Stimulated activated naive CD8-positive, alpha-beta T cell treated with anti-CD3 and anti-CD28 coated beads, Interleukin-15, amount 100 ng/mL, for 72 hours (primary cell): ENCODE data around the gene DMBX1.

Experiments used
- ATAC-seq: fragments of 150-1000 bp; cut with Tn5 transposase; 2 replicates; pipeline ENCODE4 v1.10.0; 2021; ENCODE audit warnings: mild to moderate bottlenecking, moderate library complexity
- DNase-seq, 2 donors: peaks; one replicate each; pipeline ENCODE4 v3.0.0; 2021 to 2022
- H3K27ac Mint-ChIP-seq, 2 donors: one replicate each; pipeline ENCODE4 v1.8.0; 2022; ENCODE audit warnings: mild to moderate bottlenecking in 2 of 2, mixed read lengths in 2 of 2, moderate library complexity in 2 of 2
- H3K27me3 Mint-ChIP-seq: one replicate; pipeline ENCODE4 v1.8.0; 2022; ENCODE audit warnings: mixed read lengths
- H3K4me1 Mint-ChIP-seq: one replicate; pipeline ENCODE4 v1.8.0; 2022; ENCODE audit warnings: mild to moderate bottlenecking, mixed read lengths
- H3K4me3 Mint-ChIP-seq, 2 donors: one replicate each; pipeline ENCODE4 v1.8.0; 2022; ENCODE audit warnings: mild to moderate bottlenecking in 2 of 2, mixed read lengths in 2 of 2, moderate library complexity in 1 of 2
- H3K9me3 Mint-ChIP-seq, 2 donors: one replicate each; pipeline ENCODE4 v1.8.0; 2022; ENCODE audit warnings: mixed read lengths in 2 of 2

Gene DMBX1

GRCh38 chr1:46453449-46453848 is 36.2 kb upstream of the DMBX1 start:
- H3K4me3 Mint-ChIP-seq: no peak overlapping the region
- no peak for ATAC-seq
- peaks cover 83% of the 10 kb centered on the region for H3K27me3 Mint-ChIP-seq
- no peak for DNase-seq
- H3K27ac Mint-ChIP-seq: no peak overlapping the region
- no peaks in the 10 kb centered on the region for H3K9me3 Mint-ChIP-seq
- H3K4me1 Mint-ChIP-seq: peaks cover 5% of the 10 kb centered on the region

- H3K4me1 Mint-ChIP-seq: no peaks in the 10 kb centered on the region
- ATAC-seq (no peak), DNase-seq (no peak)
- peaks cover 83% of the 10 kb centered on the region for H3K27me3 Mint-ChIP-seq
- H3K27ac Mint-ChIP-seq: no peak overlapping the region
- H3K4me3 Mint-ChIP-seq: no peak overlapping the region
- H3K9me3 Mint-ChIP-seq: no peaks in the 10 kb centered on the region
These were observed 33.7 kb upstream of the DMBX1 start for GRCh38 chr1:46455951-46456350.

GRCh38 chr1:46456411-46456963 is 33.1 kb upstream of the DMBX1 start:
- H3K4me1 Mint-ChIP-seq: no peaks in the 10 kb centered on the region
- peaks cover 83% of the 10 kb centered on the region for H3K27me3 Mint-ChIP-seq
- no peak for ATAC-seq
- no peak for DNase-seq
- no peak overlapping the region for H3K4me3 Mint-ChIP-seq
- H3K9me3 Mint-ChIP-seq: no peaks in the 10 kb centered on the region
- H3K27ac Mint-ChIP-seq: no peak overlapping the region

GRCh38 chr1:46457178-46457577 is 32.5 kb upstream of the DMBX1 start:
- Mint-ChIP-seq H3K9me3 (no peaks in the 10 kb centered on the region), H3K4me1 (no peaks in the 10 kb centered on the region)
- ATAC-seq: no peak

GRCh38 chr1:46458190-46458589 is 31.4 kb upstream of the DMBX1 start:
- no peaks in the 10 kb centered on the region for H3K9me3 Mint-ChIP-seq
- no peak for ATAC-seq
- no peak for DNase-seq
- no peak overlapping the region for H3K4me3 Mint-ChIP-seq
- H3K27ac Mint-ChIP-seq: no peak overlapping the region
- peaks cover 83% of the 10 kb centered on the region for H3K27me3 Mint-ChIP-seq
- no peaks in the 10 kb centered on the region for H3K4me1 Mint-ChIP-seq

More at GRCh38 chr1:46457178-46457577, 32.5 kb upstream of the DMBX1 start:
- DNase-seq: no peak
- Mint-ChIP-seq H3K27me3 (peaks cover 83% of the 10 kb centered on the region), H3K27ac (no peak overlapping the region), H3K4me3 (no peak overlapping the region)

- H3K27me3 Mint-ChIP-seq: peaks cover 81% of the 10 kb centered on the region
- H3K9me3 Mint-ChIP-seq: no peaks in the 10 kb centered on the region
- ATAC-seq (no peak), DNase-seq (no peak)
- H3K4me1 Mint-ChIP-seq: no peaks in the 10 kb centered on the region
- no peak overlapping the region for H3K27ac Mint-ChIP-seq
- H3K4me3 Mint-ChIP-seq: no peak overlapping the region
These were observed 30.8 kb upstream of the DMBX1 start for GRCh38 chr1:46458846-46459245.

GRCh38 chr1:46459315-46459714 is 30.3 kb upstream of the DMBX1 start:
- ATAC-seq: no peak
- Mint-ChIP-seq H3K9me3 (no peaks in the 10 kb centered on the region), H3K27me3 (peaks cover 81% of the 10 kb centered on the region), H3K4me1 (no peaks in the 10 kb centered on the region), H3K4me3 (no peak overlapping the region), H3K27ac (no peak overlapping the region)
- DNase-seq: no peak

GRCh38 chr1:46461017-46461808 is 28.4 kb upstream of the DMBX1 start:
- Mint-ChIP-seq H3K27me3 (peaks cover 82% of the 10 kb centered on the region), H3K4me3 (no peak overlapping the region)

GRCh38 chr1:46461809-46462448 is 27.7 kb upstream of the DMBX1 start:
- H3K4me1 Mint-ChIP-seq: peaks cover 9% of the 10 kb centered on the region
- ATAC-seq (no peak), DNase-seq (no peak)
- H3K27ac Mint-ChIP-seq: no peak overlapping the region
- peaks cover 85% of the 10 kb centered on the region for H3K27me3 Mint-ChIP-seq
- no peaks in the 10 kb centered on the region for H3K9me3 Mint-ChIP-seq
- H3K4me3 Mint-ChIP-seq: no peak overlapping the region

More at GRCh38 chr1:46461017-46461808, 28.4 kb upstream of the DMBX1 start:
- H3K27ac Mint-ChIP-seq: peak overlapping the region in 1 of 2 donors; percentile 72
- H3K9me3 Mint-ChIP-seq: no peaks in the 10 kb centered on the region
- DNase-seq (no peak), ATAC-seq (no peak)
- peaks cover 5% of the 10 kb centered on the region for H3K4me1 Mint-ChIP-seq

- Mint-ChIP-seq H3K27ac (no peak overlapping the region), H3K4me1 (peaks cover 15% of the 10 kb centered on the region), H3K4me3 (no peak overlapping the region), H3K9me3 (no peaks in the 10 kb centered on the region), H3K27me3 (peaks cover 94% of the 10 kb centered on the region)
- ATAC-seq (no peak), DNase-seq (no peak)
These were observed 25.6 kb upstream of the DMBX1 start for GRCh38 chr1:46464013-46464548.

GRCh38 chr1:46464915-46465314 is 24.7 kb upstream of the DMBX1 start:
- H3K27me3 Mint-ChIP-seq: peaks cover 86% of the 10 kb centered on the region
- no peak overlapping the region for H3K27ac Mint-ChIP-seq
- no peak overlapping the region for H3K4me3 Mint-ChIP-seq
- no peaks in the 10 kb centered on the region for H3K9me3 Mint-ChIP-seq
- no peak for ATAC-seq
- peaks cover 15% of the 10 kb centered on the region for H3K4me1 Mint-ChIP-seq
- DNase-seq: no peak

GRCh38 chr1:46465981-46466476 is 23.6 kb upstream of the DMBX1 start:
- Mint-ChIP-seq H3K4me3 (peak overlapping the region; percentile 47 to 50), H3K27ac (no peak overlapping the region), H3K9me3 (no peaks in the 10 kb centered on the region), H3K27me3 (peaks cover 75% of the 10 kb centered on the region), H3K4me1 (peaks cover 15% of the 10 kb centered on the region)
- ATAC-seq (peak; percentile 48), DNase-seq (no peak)

GRCh38 chr1:46466477-46467182 is 23.0 kb upstream of the DMBX1 start:
- DNase-seq (no peak), ATAC-seq (peak; percentile 47)
- peak overlapping the region in 1 of 2 donors; percentile 71 for H3K27ac Mint-ChIP-seq
- peak overlapping the region; percentile 71 to 79 for H3K4me3 Mint-ChIP-seq
- no peaks in the 10 kb centered on the region for H3K9me3 Mint-ChIP-seq
- H3K27me3 Mint-ChIP-seq: peaks cover 69% of the 10 kb centered on the region
- H3K4me1 Mint-ChIP-seq: peaks cover 15% of the 10 kb centered on the region

- ATAC-seq (no peak), DNase-seq (no peak)
- H3K4me3 Mint-ChIP-seq: peak overlapping the region; percentile 71 to 79
- H3K27ac Mint-ChIP-seq: peak overlapping the region in 1 of 2 donors; percentile 22
- H3K9me3 Mint-ChIP-seq: no peaks in the 10 kb centered on the region
- peaks cover 64% of the 10 kb centered on the region for H3K27me3 Mint-ChIP-seq
- peaks cover 15% of the 10 kb centered on the region for H3K4me1 Mint-ChIP-seq
These were observed 22.5 kb upstream of the DMBX1 start for GRCh38 chr1:46467183-46467504.

- peaks cover 53% of the 10 kb centered on the region for H3K27me3 Mint-ChIP-seq
- peaks cover 15% of the 10 kb centered on the region for H3K4me1 Mint-ChIP-seq
These were observed 19.8 kb upstream of the DMBX1 start for GRCh38 chr1:46469881-46470280.

More at GRCh38 chr1:46469881-46470280, 19.8 kb upstream of the DMBX1 start:
- H3K4me3 Mint-ChIP-seq: no peak overlapping the region
- ATAC-seq: no peak
- no peak for DNase-seq
- H3K27ac Mint-ChIP-seq: no peak overlapping the region
- H3K9me3 Mint-ChIP-seq: no peaks in the 10 kb centered on the region
